Measurements from ENCODE around the gene TRIM5.

DNA sequence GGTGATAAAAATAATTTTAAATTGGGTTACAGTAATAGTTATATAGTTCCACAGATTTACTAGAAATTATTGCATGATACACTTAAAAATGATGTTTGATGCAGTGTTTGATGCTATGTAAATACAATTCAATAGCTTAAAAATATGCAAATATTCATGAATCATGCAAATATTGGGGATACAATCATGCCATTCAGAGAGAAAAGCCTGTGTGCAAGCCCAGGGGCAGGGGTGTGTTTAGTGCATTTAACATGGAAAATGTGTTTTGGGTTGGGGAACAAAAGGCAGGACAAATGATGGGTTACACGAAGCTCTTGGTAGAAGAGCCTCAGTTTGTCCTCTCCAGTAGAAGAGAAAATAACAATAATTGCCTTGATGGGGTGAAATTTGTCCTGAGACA lies 10.7 kb upstream of the TRIM5 start:
- TF ChIP-seq EZH2 (IDR thresholded peaks at IDR 0.05; ENCODE audit: insufficient read depth, poor library complexity, severe bottlenecking): no peak
- TF ChIP-seq EZH2phosphoT487 (IDR thresholded peaks at IDR 0.05; ENCODE audit: insufficient read depth, low read depth): no peak
